Neural cell (in vitro differentiated cells): ENCODE data around the gene ZFP3.
A peak's percentile ranks its signal among the peaks of the same experiment; 100 is the strongest.

Experiments used
- CTCF ChIP-seq: fragments of 450-650 bp; IDR thresholded peaks from 2 replicates; pipeline ENCODE4 v1.5.1; 2014; ENCODE audit warnings: antibody characterized with exemption, mild to moderate bottlenecking, moderate library complexity; ENCODE audit not compliant: poor library complexity, severe bottlenecking
- EP300 ChIP-seq: fragments of 450-650 bp; conservative IDR thresholded peaks from 2 replicates; pipeline ENCODE4 v1.6.1; 2014; ENCODE audit warnings: antibody characterized with exemption, mild to moderate bottlenecking, moderate library complexity; ENCODE audit not compliant: poor library complexity, severe bottlenecking
- EZH2 ChIP-seq: fragments of 200-600, 300-800 bp; shearing (Covaris generic), sonication (generic); IDR thresholded peaks from 2 replicates; pipeline ENCODE4 v1.6.1; 2014; ENCODE audit warnings: antibody characterized with exemption, low read length, borderline replicate concordance, mild to moderate bottlenecking; ENCODE audit not compliant: insufficient read depth, poor library complexity, severe bottlenecking
- MXI1 ChIP-seq: fragments of 450-650 bp; conservative IDR thresholded peaks from 2 replicates; pipeline ENCODE4 v1.6.1; 2014; ENCODE audit warnings: antibody characterized with exemption, mild to moderate bottlenecking; ENCODE audit not compliant: poor library complexity, severe bottlenecking
- POLR2AphosphoS5 ChIP-seq: IDR thresholded peaks from 2 replicates; pipeline ENCODE4 v1.6.1; 2012
- RAD21 ChIP-seq: fragments of 450-650 bp; conservative IDR thresholded peaks from 2 replicates; pipeline ENCODE4 v1.6.1; 2014; ENCODE audit warnings: antibody characterized with exemption, mild to moderate bottlenecking, moderate library complexity
- REST ChIP-seq: IDR thresholded peaks from 2 replicates; pipeline ENCODE4 v1.6.1; 2012; ENCODE audit warnings: borderline replicate concordance
- SMC3 ChIP-seq: fragments of 450-650 bp; conservative IDR thresholded peaks from 2 replicates; pipeline ENCODE4 v1.6.1; 2014; ENCODE audit warnings: antibody characterized with exemption, mild to moderate bottlenecking, moderate library complexity; ENCODE audit not compliant: poor library complexity
- TAF1 ChIP-seq: IDR thresholded peaks from 2 replicates; pipeline ENCODE4 v1.6.1; 2012; ENCODE audit warnings: low read depth

- TF ChIP-seq EP300 (no peak), REST (no peak), CTCF (peak; percentile 8), SMC3 (no peak), EZH2 (no peak), POLR2AphosphoS5 (no peak), TAF1 (no peak), RAD21 (no peak), MXI1 (no peak)
Measured at GRCh38 chr17:5097101-5097834, 19.0 kb downstream of the ZFP3 start.
